GM19463 (cell line): ENCODE data around the gene YEATS2.
"Not testable (repeated sequence)": the region's sequence is repeated elsewhere in the genome, so short reads cannot be mapped to it uniquely, and the experiment has no call there.

Experiments
- ATAC-seq: cut with Tn5 transposase; IDR thresholded peaks from one replicate; pipeline ENCODE4 v1.9.1; 2021; ENCODE audit warnings: mild to moderate bottlenecking, moderate library complexity; ENCODE audit not compliant: unreplicated experiment

YEATS2 gene

DNA sequence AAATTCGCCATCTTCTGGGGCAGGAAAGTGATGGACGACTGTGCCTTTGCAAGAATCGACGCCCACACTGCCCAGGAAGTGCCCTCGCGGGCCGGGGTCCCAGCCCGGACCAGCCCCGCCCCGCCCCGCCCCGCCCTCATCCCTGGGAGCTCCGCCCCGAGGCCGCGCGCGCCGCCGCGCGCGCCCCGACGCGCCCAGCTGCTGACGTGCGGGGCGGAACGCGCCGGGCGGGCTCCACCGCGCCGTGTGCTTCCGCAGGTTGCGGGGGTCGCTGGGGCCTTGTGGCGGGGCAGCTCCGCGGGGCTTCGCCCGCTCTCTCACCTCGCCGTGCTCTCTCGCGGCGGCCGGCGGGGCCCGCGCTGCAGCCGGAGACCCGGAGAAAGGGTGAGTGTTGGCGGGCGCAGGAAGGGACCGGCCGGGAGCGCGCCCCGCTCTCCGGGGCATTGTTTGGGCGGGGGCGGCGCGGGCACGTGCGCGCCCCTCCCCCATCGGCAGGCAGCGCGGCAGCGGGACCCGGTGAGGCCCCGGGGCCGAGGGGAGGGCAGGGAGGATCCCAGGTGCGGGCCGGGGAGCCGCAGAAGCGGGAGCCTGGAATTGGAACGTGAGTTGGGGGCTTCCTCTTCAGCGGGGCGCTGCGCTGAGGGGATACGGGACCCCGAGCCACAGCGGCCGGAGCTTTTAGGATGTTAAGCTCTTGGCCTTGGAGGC is at the start of gene YEATS2:
Gene YEATS2 (plus strand): TSS at position 188 of the 708 bp plus-strand sequence. CDS start 17,366 bp downstream, outside the sequence.
- ATAC-seq, result peak; percentile 78

DNA sequence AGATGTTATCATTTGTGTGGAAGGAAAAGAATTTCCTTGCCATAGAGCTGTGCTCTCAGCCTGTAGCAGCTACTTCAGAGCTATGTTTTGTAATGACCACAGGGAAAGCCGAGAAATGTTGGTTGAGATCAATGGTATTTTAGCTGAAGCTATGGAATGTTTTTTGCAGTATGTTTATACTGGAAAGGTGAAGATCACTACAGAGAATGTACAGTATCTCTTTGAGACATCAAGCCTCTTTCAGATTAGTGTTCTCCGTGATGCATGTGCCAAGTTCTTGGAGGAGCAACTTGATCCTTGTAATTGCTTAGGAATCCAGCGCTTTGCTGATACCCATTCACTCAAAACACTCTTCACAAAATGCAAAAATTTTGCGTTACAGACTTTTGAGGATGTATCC is 47.0 kb upstream of the YEATS2 start:
- ATAC-seq, result no peak

DNA sequence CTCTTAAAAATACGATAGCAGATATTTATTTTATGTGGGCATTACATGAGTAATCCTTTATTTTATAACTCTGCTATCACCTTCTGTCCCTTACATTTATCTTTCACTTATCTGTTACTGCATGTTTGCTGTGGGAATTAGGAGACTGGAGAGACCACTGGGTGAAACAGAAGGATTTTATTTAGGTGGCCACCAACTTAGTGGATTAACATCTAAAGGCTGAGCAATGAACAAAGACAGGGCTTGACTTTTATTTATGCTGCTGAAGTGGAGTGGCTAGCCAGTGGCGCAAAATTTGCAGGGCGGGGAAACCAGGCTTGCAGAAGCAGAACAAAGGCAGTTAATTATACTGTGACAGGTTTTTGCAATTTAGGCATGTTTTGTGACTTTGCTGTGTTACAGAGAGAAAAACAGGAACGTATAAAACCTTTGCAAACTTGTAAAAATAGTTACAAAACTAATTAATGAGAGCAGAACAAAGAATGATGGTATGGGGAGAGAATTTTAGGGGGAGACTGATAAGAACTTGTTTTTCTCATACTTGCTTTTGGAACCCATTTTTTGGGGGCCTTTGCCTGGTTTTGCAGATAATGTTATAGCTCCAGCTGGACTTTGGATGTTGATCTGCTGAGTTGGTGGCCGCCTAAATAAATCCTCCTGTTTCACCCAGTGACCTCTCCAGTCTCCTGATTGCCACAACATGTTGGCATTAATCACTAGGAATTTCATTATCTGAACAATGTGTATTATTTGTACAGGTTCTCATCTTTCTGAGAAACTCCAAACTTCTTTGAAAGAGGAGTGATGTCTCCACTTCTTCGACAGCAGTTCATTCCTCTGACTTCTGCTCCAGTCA is 44.2 kb upstream of the YEATS2 start:
- ATAC-seq, result no peak

DNA sequence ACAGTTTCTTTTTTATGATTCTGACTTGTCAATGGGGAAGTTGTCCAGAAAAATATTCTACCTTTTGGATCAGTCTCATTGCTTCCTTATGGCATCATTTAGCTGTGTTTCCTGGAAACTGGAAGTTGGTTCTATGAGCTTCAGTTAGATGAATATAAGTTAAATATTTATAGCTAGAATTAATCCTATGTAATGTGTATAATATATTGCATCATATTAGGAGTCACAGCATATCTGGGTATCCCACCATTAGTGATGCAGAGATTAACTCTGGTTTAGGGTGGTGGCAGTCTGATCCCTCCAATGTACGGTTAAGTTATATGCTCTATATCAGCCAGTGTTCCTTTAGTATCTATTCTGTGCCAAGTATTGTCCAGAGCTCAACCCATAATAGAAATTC is 42.9 kb upstream of the YEATS2 start:
- ATAC-seq, result no peak

DNA sequence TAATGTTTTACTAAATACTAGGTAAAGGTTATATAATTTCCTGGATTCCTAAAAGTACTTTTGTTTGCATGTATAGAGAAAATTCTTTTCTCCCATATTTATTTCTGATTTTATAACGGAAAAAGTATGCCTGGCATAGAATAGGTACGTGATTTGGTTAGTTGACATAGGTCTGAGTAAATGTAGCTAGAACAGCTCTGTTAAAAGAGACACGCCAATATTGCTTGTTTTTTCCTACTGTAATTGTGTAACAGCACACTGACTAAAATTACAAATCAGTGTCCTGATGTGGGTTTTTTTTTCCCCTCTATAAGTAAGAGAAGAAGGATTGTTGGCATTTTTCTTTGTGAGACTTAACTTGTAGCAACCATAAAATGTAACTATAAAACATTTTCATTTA is 35.5 kb upstream of the YEATS2 start:
- no peak for ATAC-seq

DNA sequence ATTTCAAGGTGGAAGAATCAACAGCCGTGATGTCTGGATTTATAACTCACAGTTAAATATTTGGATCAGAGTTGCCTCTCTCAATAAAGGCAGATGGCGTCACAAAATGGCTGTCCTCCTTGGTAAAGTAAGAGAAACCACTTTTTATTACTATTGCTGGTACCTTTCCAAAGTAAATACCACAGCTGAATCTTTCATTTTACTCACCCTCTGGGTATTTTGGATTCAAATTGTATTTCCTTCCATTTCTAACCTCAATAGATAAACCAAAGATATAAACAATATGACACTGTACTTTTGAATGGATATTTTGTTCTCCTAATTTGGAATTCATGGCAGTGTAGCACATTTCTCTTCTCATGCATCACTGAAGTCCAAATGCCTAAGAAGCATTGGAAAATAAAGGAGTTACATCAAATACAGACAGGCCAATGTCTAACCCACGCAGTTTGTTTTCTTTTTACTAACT is 32.6 kb upstream of the YEATS2 start:
- ATAC-seq, result no peak

DNA sequence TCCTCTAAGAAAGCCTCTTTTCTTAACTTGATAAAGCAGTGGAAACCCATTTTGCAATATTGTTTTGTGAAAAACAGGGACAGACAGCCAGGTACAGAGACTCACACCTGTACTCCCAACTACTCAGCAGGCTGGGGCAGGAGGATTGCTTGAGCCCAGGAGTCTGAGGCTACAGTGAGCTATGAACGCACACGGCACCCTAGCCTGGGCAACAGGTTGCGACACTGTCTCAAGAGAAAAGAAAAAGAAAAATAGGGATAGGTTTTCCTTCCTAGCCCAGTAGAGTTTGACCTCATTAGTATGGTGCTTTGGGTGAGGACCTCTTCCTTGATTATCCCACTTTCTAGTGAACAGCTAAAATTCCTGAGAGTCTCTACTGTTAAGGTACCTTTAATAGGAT is 17.5 kb upstream of the YEATS2 start:
- ATAC-seq, result no peak

DNA sequence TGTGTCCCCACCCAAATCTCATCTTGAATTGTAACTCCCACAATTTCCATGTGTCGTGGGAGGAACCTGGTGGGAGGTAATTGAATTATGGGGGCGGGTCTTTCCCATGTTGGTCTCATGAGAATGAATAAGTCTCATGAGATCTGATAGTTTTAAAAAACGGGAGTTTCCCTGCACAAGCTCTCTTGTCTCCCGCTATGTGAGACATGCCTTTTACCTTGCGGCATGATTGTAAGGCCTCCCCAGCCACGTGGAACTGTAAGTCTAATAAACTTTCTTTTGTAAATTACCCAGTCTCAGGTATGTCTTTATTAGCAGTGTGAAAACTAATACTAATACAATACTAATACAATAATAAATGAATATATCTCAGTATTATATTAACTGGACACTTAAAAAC is 9.9 kb upstream of the YEATS2 start:
- ATAC-seq, result no peak

DNA sequence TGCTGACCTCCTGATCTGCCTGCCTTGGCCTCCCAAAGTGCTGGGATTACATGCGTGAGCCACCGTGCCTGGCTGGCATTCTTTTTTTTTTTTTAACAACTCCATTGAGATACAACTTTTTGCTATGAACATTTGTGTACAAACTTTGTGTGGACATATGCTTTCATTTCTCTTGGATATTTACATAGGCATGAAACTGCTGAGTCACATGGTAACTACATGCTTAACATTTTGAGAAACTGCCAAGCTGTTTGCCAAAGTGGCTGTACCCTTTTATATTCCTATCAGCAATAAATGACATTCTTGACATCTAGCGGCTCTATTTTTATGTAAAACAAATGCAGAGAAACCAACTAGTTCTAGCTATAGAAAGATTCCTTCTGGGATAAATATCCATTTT is 8.7 kb upstream of the YEATS2 start:
- ATAC-seq, result no peak

DNA sequence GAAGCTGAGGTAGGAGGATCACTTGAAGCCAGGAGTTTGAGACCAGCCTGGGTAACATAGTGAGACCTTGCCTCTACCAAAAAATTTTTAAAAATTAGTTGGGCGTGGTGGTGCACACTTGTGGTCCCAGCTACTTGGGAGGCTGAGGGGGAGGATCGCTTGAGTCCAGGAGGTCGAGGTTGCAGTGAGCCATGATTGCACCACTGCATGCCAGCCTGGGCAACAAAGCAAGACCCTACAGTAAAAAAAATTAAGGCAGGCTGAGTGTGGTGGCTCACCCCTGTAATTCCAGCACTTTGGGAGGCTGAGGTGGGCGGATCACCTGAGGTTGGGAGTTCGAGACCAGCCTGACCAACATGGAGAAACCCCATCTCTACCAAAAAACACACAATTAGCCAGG is 8.0 kb upstream of the YEATS2 start:
- ATAC-seq, result not testable (repeated sequence)

DNA sequence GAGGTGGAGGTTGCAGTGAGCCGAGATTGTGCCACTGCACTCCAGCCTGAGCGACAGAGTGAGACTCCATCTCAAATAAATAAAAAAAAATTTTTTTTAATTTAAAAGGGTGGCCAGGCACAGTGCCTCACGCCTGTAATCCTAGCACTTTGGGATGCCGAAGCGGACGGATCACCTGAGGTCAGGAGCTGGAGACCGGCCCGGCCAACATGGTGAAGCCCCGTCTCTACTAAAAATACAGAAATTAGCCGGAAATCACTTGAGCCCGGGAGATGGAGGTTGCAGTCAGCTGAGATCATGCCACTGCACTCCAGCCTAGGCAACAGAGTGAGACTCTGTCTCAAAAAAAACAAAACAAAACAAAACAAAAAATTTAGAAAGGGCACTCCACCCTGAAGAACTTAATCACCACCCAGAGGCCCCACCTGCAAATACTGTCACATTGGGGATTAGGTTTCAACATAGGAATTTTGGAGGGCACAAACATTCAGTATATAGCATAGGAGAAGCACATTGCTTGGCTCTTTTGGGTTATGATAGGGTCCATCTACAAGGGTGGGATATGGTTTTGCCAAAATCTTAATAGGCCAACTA is 7.1 kb upstream of the YEATS2 start:
- ATAC-seq, result no peak

DNA sequence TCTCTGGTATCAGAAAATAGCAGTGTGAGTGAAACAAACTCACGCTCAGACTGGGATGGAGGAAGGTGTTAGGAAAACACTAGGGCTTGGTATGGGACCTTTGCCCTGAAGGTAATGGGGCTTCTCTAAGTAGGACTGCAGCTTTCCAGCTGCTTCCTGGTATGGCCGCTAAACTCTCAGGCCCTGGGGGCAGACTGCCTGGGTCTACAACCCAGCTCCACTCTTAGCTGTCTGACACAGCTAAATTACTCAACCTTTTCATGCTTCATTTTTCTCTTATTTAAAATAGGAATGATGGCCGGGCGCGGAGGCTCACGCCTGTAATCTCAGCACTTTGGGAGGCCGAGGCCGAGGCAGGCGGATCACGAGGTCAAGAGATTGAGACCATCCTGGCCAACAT is 5.2 kb upstream of the YEATS2 start:
- ATAC-seq, result no peak

DNA sequence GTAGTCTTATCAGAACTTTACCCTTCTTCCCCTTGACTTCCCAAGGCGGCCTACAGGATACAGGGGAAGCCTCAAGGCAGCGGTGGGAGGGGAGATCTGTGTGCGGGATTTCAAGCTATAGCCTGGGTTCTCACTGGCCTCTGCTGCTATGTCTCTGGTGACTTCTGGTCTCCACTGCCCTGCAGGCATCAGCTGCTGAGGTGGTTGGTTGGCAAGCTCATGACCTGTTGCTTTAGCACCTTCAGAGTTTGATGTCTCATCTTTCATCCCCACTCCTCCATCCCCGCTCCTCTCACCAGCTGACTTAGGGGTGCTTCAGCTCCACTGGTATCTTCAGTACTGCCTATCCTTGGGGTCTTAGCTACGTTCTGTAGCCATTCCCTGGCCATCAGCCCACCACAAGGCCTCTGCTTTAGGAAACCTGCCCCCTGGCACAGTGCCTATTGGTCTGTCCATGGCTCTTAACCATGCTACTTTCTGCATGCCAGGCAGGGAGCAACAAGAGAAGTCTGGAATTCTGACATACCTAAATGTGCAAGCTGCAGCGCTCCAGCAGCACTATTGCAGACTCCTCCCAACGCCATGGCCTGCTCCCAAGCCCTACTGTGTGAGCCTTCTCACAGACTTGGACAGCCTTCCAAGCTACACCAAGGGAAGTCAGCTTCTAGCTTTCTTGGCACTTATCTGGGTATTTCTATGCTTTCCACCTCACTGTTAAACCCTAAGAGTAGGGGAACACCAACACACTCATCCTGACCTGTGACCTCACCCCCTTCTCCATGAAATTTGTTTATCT is 1.8 kb upstream of the YEATS2 start:
- no peak for ATAC-seq

DNA sequence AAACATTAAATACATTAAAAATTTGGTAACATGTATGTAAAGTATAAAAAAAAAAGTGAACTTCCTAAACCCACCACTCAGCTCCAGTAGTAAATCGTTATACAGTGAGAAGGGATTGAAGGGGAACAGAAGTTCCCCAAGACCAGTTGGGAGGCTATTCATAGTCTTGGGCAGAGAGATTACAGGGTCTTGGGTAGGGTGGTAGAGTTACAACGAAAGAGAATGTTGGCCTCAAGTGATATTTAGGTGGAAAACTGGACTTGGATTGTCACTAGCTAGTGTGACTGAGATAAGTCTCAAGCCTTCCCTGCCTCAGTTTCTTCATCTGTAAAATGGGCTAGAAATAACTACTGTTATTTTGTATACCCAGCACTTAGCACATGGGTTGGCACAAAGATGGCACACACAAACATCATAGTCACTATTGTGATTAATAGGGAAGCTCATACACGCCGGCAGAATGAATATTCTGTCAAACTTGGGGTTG is 431 bp upstream of the YEATS2 start:
- no peak for ATAC-seq

DNA sequence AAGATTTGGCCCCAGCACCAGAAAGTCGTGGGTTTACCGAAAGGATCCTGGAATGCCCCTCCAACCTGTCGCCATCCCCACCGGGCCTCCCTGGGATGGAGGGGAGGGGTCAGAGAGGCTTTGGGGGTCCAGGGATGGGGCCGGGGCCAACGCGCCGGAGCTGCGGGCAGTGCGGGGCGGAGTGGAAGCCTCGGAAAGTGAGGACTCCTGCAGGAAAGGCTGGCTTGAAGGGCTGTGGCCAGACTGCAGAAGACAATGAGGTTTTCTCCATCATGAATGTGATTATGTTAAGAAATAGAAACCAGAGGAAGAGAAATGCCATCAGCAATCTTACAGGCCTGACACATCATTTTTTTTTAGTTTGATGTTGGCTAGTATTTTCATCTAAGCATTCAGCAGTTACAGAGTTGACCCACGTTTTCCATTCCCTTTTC is 738 bp downstream of the YEATS2 start:
- peak; percentile 7 for ATAC-seq

DNA sequence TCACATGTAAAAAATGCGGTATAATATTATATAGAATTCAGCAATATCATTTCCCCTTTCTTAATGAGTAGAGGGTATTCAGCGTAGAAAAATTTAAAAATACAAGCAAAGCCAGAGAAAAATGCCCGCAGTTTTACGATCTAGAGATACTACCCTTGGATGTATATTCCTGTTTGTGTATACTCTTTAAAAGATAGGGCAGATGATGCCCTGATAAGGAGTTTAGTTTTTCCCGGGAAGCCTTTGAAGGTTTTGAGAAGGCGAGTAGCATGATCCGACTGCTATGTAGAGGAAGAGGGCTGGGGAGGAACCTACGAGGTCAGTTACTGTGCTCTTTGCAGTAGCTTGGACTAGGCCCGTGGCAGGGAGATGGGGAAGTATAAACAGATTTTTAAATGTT is 1.2 kb downstream of the YEATS2 start:
- ATAC-seq, result no peak

DNA sequence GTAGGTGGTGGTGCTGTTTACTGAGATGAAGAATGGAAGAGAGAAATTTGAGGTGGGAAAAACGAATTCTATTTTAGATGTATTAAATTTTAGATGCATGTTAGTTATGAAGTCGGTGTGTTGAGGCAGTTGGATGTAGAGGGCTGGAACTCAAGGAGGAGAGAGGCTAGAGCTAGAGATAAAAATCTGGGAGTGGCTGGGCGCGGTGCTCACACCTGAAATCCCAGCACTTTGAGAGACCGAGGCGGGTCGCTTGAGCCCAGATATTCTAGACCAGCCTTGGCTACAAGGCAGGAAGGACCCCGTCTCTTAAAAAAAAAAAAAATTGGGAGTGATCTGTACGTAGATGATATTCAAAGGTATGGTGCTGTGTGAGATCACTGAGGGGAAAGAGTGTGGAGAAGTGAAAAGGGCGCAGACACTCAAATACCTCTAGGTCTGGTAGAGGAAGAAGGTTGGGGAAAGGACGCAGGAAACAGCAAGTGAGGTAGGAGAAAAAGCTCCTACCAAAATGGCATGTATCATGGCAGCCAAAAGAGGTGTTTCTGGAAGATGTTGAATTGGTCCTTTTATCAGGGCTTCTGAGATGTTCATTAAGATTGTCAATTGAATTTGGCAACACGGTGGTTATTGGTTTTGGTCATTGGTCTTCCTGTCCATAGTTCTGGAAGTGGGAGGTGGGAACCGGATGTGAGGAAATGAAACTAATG is 1.8 kb downstream of the YEATS2 start:
- no peak for ATAC-seq

DNA sequence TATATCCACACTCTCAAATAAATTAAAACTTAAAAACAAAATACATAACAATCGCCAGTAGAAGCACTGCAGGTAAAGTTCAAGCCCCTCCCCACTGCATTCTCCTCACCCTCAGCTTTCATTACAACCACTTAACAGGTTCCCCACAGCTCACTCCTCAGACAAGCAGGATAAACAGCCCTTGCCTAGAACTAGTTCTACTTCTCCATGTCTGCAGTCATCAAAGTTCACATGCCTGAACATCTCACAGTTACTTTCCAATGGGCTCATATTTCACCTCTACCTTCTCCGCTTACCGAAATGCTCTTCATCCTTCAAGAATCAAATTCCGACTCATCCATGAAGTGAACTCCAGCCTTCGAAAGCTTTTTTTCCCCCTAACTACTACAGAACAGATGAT is 4.1 kb downstream of the YEATS2 start:
- ATAC-seq, result no peak

DNA sequence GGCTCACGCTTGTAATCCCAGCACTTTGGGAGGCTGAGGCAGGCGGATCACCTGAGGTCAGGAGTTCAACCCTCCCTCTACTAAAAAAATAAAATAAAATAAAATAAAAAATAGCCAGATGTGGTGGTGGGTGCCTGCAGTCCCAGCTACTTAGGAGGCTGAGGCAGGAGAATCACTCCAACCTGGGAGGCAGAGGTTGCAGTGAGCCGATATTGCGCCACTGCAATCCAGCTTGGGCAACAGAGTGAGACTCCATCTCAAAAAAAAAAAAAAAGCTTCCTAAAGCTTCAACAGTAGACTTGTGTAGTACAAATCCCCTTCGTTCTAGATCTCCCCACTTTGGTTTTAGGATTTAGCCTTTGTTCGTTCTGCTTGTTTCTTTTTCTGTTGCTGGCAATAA is 6.3 kb downstream of the YEATS2 start:
- ATAC-seq, result not testable (repeated sequence)

DNA sequence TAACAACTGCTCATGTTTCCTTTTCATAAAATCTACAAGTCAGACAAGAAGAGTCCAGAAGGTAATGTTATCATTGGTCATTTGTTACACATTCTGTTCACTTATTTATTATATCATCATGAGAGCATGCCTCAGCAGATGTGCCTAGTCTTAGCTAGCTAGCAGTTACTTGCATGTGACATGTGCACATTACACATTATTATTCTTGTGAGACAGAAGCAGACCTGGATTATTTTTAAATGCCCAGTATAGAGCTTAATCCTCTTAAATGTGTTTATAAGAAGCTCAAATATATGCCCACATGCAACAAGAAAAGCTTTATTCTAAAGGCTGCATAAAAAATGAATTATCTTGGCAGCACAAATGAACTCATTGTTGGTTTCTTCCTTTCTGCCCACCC is 12.6 kb downstream of the YEATS2 start:
- no peak for ATAC-seq
